Measurements from ENCODE around the gene PACRG. TPM values are rescaled to one million over a fixed set of nuclear protein-coding genes. Genes with fewer than 3 reads are reported as not detected.

Gene PACRG
- total and polyA plus RNA-seq, 2 of the 4 experiments (the other 2 are of a cell fraction), result not detected

DNA sequence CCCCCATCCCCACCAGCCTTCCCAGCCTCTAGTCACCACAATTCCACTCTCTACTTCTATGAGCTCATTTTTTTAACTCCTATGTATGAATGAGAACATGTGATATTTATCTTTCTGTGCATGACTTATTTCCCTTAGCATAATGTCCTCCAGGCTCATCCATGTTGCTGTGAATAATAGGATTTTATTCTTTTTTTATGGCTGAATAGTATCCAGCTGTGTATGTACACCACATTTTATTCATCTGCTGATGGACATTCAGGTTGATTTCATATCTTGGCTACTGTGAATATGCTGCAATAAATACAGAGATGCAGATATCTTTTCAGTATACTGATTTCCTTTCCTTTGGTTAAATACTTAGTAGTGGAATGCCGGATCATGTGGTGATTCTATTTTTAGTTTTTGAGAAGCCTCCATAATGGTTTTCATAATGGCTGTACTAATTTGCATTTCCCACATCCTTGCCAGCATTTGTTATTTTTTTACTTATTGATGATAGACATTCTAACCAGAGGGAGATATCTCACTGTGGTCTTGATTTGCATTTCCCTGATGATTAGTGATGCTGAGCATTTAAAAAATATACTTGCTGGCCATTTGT lies 194.9 kb downstream of the PACRG start:
- H3K27me3 ChIP-seq (ENCODE audit: control insufficient read depth, insufficient read depth, low read length), result no peaks in the 10 kb centered on the region
- H3K4ac ChIP-seq (ENCODE audit: low read depth, low read length), result no peak overlapping the region
- intact Hi-C loops (cut with micrococcal nuclease), result no loop called here
- H2BK20ac ChIP-seq (ENCODE audit: low read depth, low read length), result no peak overlapping the region
- no peak overlapping the region for H2AK5ac ChIP-seq (ENCODE audit: low read depth, low read length)
- no peaks in the 10 kb centered on the region for H3K4me1 ChIP-seq (ENCODE audit: control insufficient read depth, insufficient read depth, low read length)
- no peak for TF ChIP-seq NFE2L2 (IDR thresholded peaks at IDR 0.05; ENCODE audit: low read depth, low read length)
- no peak for TF ChIP-seq MAZ (IDR thresholded peaks at IDR 0.05; ENCODE audit: borderline replicate concordance, low read depth, low read length)
- TF ChIP-seq, protein P1, sequence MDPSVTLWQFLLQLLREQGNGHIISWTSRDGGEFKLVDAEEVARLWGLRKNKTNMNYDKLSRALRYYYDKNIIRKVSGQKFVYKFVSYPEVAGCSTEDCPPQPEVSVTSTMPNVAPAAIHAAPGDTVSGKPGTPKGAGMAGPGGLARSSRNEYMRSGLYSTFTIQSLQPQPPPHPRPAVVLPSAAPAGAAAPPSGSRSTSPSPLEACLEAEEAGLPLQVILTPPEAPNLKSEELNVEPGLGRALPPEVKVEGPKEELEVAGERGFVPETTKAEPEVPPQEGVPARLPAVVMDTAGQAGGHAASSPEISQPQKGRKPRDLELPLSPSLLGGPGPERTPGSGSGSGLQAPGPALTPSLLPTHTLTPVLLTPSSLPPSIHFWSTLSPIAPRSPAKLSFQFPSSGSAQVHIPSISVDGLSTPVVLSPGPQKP (IDR thresholded peaks at IDR 0.05; ENCODE audit: borderline replicate concordance, low read depth, low read length), result no peak
- TF ChIP-seq BHLHE40 (IDR thresholded peaks at IDR 0.05; ENCODE audit: low read depth, low read length), result no peak
- H2AFZ ChIP-seq (replicated peaks; ENCODE audit: low read length, poor library complexity), result no peak overlapping the region
- H4K91ac ChIP-seq (ENCODE audit: insufficient read depth, low read depth, low read length), result no peak overlapping the region
- H2BK15ac ChIP-seq (ENCODE audit: low read depth, low read length), result no peak overlapping the region
- H2BK120ac ChIP-seq (ENCODE audit: low read depth, low read length), result no peak overlapping the region
- no peak overlapping the region for H3K14ac ChIP-seq (replicated peaks; ENCODE audit: low read depth, low read length)
- no peak overlapping the region for H3K23ac ChIP-seq (ENCODE audit: low read depth, low read length)
- no CpG with 5 or more reads among the region's 1 CpG for WGBS, 2 experiments (ENCODE audit: extremely low coverage in 2 of 2, insufficient read length in 1 of 2)
- no peak overlapping the region for H3K18ac ChIP-seq (ENCODE audit: low read depth, low read length)
- no peak overlapping the region for H3K56ac ChIP-seq (ENCODE audit: extremely low read depth, insufficient read depth, low read length)
- H4K20me1 ChIP-seq (ENCODE audit: insufficient read depth, low read length), result no peaks in the 10 kb centered on the region
- H3K9me3 ChIP-seq (ENCODE audit: control insufficient read depth, insufficient read depth, low read length), result no peaks in the 10 kb centered on the region; the same call in 1 of the 2 replicates
- H4K8ac ChIP-seq (ENCODE audit: low read depth in 2 of 2, low read length in 2 of 2), result no peak overlapping the region
- dilution Hi-C loops (cut with HindIII; ENCODE audit: low sequenced_read_pairs, unreplicated experiment), result no loop called here
- no peak overlapping the region for H3K4me2 ChIP-seq (ENCODE audit: low read depth, low read length)
- H3K27ac ChIP-seq (ENCODE audit: insufficient read depth, low read length), result no peak overlapping the region
- H3K9me1 ChIP-seq (ENCODE audit: insufficient read depth, low read length), result no peaks in the 10 kb centered on the region
- H2BK5ac ChIP-seq (ENCODE audit: low read depth, low read length, poor library complexity, severe bottlenecking), result no peak overlapping the region
- CTCF ChIA-PET, result no interaction called here
- H3K36me3 ChIP-seq (ENCODE audit: control insufficient read depth, insufficient read depth, low read length), result no peaks in the 10 kb centered on the region
- H4K5ac ChIP-seq (ENCODE audit: low read depth, low read length), result no peak overlapping the region
- H3K79me1 ChIP-seq (ENCODE audit: low read depth in 1 of 2, low read length in 2 of 2), result no peaks in the 10 kb centered on the region
- ATAC-seq (ENCODE audit: low read depth), result no peak
- POLR2A ChIA-PET (ENCODE audit: unreplicated experiment), result no interaction called here
- no peak for DNase-seq
- H3K4me3 ChIP-seq (ENCODE audit: insufficient read depth, low read depth, low read length), result no peak overlapping the region
- in situ Hi-C loops (cut with MboI; ENCODE audit: low sequenced_read_pairs), result no loop called here
- no TSS peak for BruUV-seq (replicated peaks)
- H2AK9ac ChIP-seq (replicated peaks; ENCODE audit: low read depth, low read length, poor library complexity), result no peak overlapping the region
- H3K9ac ChIP-seq (ENCODE audit: low read depth, low read length), result no peak overlapping the region
